HUES48 (cell line): Measurements from ENCODE around the gene MID1.
A peak's percentile ranks its signal among the peaks of the same experiment; 100 is the strongest.

Experiments
- H3K27ac ChIP-seq: one replicate; pipeline ENCODE4 v1.7.0; 2013; ENCODE audit warnings: low read depth, low read length, inconsistent platforms
- H3K27me3 ChIP-seq: 2 replicates; pipeline ENCODE4 v1.6.1; 2013; ENCODE audit warnings: mild to moderate bottlenecking, low read length; ENCODE audit not compliant: control insufficient read depth, insufficient read depth
- H3K36me3 ChIP-seq: 2 replicates; pipeline ENCODE4 v1.6.1; 2013; ENCODE audit warnings: low read length; ENCODE audit not compliant: control insufficient read depth, insufficient read depth
- H3K4me1 ChIP-seq: 2 replicates; pipeline ENCODE4 v1.6.1; 2013; ENCODE audit warnings: mild to moderate bottlenecking, low read length; ENCODE audit not compliant: control insufficient read depth, insufficient read depth
- H3K4me3 ChIP-seq: 2 replicates; pipeline ENCODE4 v1.5.1; 2013; ENCODE audit warnings: mild to moderate bottlenecking, low read depth, low read length
- H3K9ac ChIP-seq: 2 replicates; pipeline ENCODE4 v1.6.1; 2013; ENCODE audit warnings: mild to moderate bottlenecking, low read depth, low read length, moderate library complexity
- H3K9me3 ChIP-seq: 2 replicates; pipeline ENCODE4 v1.6.1; 2013; ENCODE audit warnings: low read length; ENCODE audit not compliant: control insufficient read depth, insufficient read depth

The MID1 gene

GRCh38 chrX:10636337-10636736 is 16.0 kb upstream of the MID1 start:
- H3K9ac ChIP-seq: no peak overlapping the region
- H3K9me3 ChIP-seq: peaks cover 6% of the 10 kb centered on the region; the same call in 1 of the 2 replicates
- H3K27ac ChIP-seq: no peak overlapping the region
- H3K27me3 ChIP-seq: no peaks in the 10 kb centered on the region
- H3K4me3 ChIP-seq: no peak overlapping the region
- peaks cover 27% of the 10 kb centered on the region for H3K4me1 ChIP-seq
- no peaks in the 10 kb centered on the region for H3K36me3 ChIP-seq

- Histone ChIP-seq H3K36me3 (no peaks in the 10 kb centered on the region), H3K27ac (peak overlapping the region; percentile 63), H3K9ac (peak overlapping the region; percentile 3; the same call in 1 of the 2 replicates), H3K4me1 (peaks cover 27% of the 10 kb centered on the region), H3K4me3 (peak overlapping the region; percentile 21; the same call in 1 of the 2 replicates), H3K9me3 (peaks cover 6% of the 10 kb centered on the region; the same call in 1 of the 2 replicates), H3K27me3 (no peaks in the 10 kb centered on the region)
These were observed 14.2 kb upstream of the MID1 start for GRCh38 chrX:10634392-10635161.

- H3K9ac ChIP-seq: no peak overlapping the region
- no peaks in the 10 kb centered on the region for H3K36me3 ChIP-seq
- no peaks in the 10 kb centered on the region for H3K27me3 ChIP-seq
- peak overlapping the region; percentile 53 for H3K27ac ChIP-seq
- peaks cover 6% of the 10 kb centered on the region; the same call in 1 of the 2 replicates for H3K9me3 ChIP-seq
- H3K4me3 ChIP-seq: no peak overlapping the region
- peaks cover 27% of the 10 kb centered on the region for H3K4me1 ChIP-seq
These were observed 13.3 kb upstream of the MID1 start for GRCh38 chrX:10633722-10634121.

GRCh38 chrX:10631416-10632145 is 11.2 kb upstream of the MID1 start:
- Histone ChIP-seq H3K9ac (no peak overlapping the region), H3K4me3 (no peak overlapping the region), H3K4me1 (peaks cover 27% of the 10 kb centered on the region)

GRCh38 chrX:10630320-10630719 is 9.9 kb upstream of the MID1 start:
- Histone ChIP-seq H3K9ac (no peak overlapping the region), H3K27me3 (no peaks in the 10 kb centered on the region), H3K4me3 (no peak overlapping the region), H3K36me3 (no peaks in the 10 kb centered on the region), H3K4me1 (peaks cover 18% of the 10 kb centered on the region), H3K27ac (no peak overlapping the region), H3K9me3 (no peaks in the 10 kb centered on the region)

More at GRCh38 chrX:10631416-10632145, 11.2 kb upstream of the MID1 start:
- Histone ChIP-seq H3K27me3 (no peaks in the 10 kb centered on the region), H3K36me3 (no peaks in the 10 kb centered on the region), H3K9me3 (no peaks in the 10 kb centered on the region), H3K27ac (no peak overlapping the region)

GRCh38 chrX:10629905-10630304 is 9.5 kb upstream of the MID1 start:
- Histone ChIP-seq H3K4me1 (peaks cover 14% of the 10 kb centered on the region), H3K27me3 (no peaks in the 10 kb centered on the region), H3K27ac (no peak overlapping the region), H3K4me3 (no peak overlapping the region), H3K9me3 (no peaks in the 10 kb centered on the region), H3K9ac (no peak overlapping the region), H3K36me3 (no peaks in the 10 kb centered on the region)

GRCh38 chrX:10628906-10629305 is 8.5 kb upstream of the MID1 start:
- Histone ChIP-seq H3K9me3 (no peaks in the 10 kb centered on the region), H3K4me1 (peaks cover 4% of the 10 kb centered on the region), H3K27me3 (no peaks in the 10 kb centered on the region), H3K36me3 (no peaks in the 10 kb centered on the region), H3K9ac (no peak overlapping the region), H3K27ac (no peak overlapping the region), H3K4me3 (no peak overlapping the region)

- no peaks in the 10 kb centered on the region for H3K9me3 ChIP-seq
- no peak overlapping the region for H3K4me3 ChIP-seq
- no peak overlapping the region for H3K27ac ChIP-seq
- H3K36me3 ChIP-seq: no peaks in the 10 kb centered on the region
- peaks cover 29% of the 10 kb centered on the region for H3K4me1 ChIP-seq
- H3K9ac ChIP-seq: no peak overlapping the region
- H3K27me3 ChIP-seq: no peaks in the 10 kb centered on the region
These were observed 1.8 kb upstream of the MID1 start for GRCh38 chrX:10622197-10622596.

GRCh38 chrX:10619425-10620046 is 849 bp downstream of the MID1 start:
- Histone ChIP-seq H3K36me3 (no peaks in the 10 kb centered on the region), H3K9ac (peak overlapping the region; percentile 92), H3K27me3 (no peaks in the 10 kb centered on the region), H3K4me1 (peaks cover 56% of the 10 kb centered on the region), H3K4me3 (peak overlapping the region; percentile 90), H3K27ac (peak overlapping the region; percentile 94), H3K9me3 (no peaks in the 10 kb centered on the region)

- no peaks in the 10 kb centered on the region for H3K9me3 ChIP-seq
- H3K4me1 ChIP-seq: peaks cover 61% of the 10 kb centered on the region
- H3K36me3 ChIP-seq: no peaks in the 10 kb centered on the region
- H3K9ac ChIP-seq: peak overlapping the region; percentile 92
- peak overlapping the region; percentile 26 for H3K27ac ChIP-seq
- no peaks in the 10 kb centered on the region for H3K27me3 ChIP-seq
- H3K4me3 ChIP-seq: peak overlapping the region; percentile 90
These were observed 1.4 kb downstream of the MID1 start for GRCh38 chrX:10618961-10619360.

GRCh38 chrX:10617999-10618351 is 2.4 kb downstream of the MID1 start:
- Histone ChIP-seq H3K9ac (peak overlapping the region; percentile 37; the same call in 1 of the 2 replicates), H3K27me3 (no peaks in the 10 kb centered on the region), H3K27ac (peak overlapping the region; percentile 67), H3K4me1 (peaks cover 67% of the 10 kb centered on the region), H3K36me3 (no peaks in the 10 kb centered on the region), H3K4me3 (peak overlapping the region; percentile 90), H3K9me3 (no peaks in the 10 kb centered on the region)
